Thyroid gland (tissue), 4 donors: Measurements from ENCODE around the gene NFIX.

ENCODE experiments used
- CTCF ChIP-seq, 6 experiments: fragments of 200-600 bp in 3 of 6; fragments of 450-650 bp in 3 of 6; sonication (generic) in 3 of 6; IDR thresholded peaks; one replicate each; pipeline ENCODE4 v1.5.1; 2016 to 2019; ENCODE audit warnings: antibody characterized with exemption in 6 of 6, mild to moderate bottlenecking in 2 of 6, inconsistent platforms in 1 of 6, moderate library complexity in 1 of 6
- POLR2A ChIP-seq, 2 donors: fragments of 450-650 bp; IDR thresholded peaks; one replicate each; pipeline ENCODE4 v1.6.1; 2017; ENCODE audit warnings: antibody characterized with exemption in 2 of 2, mild to moderate bottlenecking in 2 of 2, moderate library complexity in 1 of 2

GRCh38 chr19:13101590-13102415 is 106.5 kb downstream of the NFIX start:
- TF ChIP-seq CTCF (IDR thresholded peaks at IDR 0.05) (no peak), POLR2A (IDR thresholded peaks at IDR 0.05) (no peak)
